ENCODE results near the gene LTO1. TPM values are rescaled to one million over a fixed set of nuclear protein-coding genes. Genes with fewer than 3 reads are reported as not detected.
A peak's percentile ranks its signal among the peaks of the same experiment; 100 is the strongest.

Gene LTO1
- total RNA-seq, 4 donors from 2014 or later = 15.2 to 69.2 (median 27.2) TPM

DNA sequence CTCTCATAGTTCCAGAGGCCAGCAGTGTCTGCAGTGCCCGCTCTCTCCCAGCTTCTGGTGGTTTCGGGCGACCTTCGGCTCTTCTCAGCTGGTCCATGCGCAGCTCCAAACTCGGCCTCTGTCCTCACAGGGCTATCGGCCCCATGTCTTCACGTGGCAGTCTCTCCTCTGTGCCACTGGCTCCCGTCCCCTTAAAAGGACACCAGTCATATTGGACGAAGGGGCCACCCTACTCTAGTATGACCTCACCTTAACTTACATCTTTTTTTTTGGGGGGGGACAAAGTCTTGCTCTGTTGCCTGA is 13.8 kb downstream of the LTO1 start:
- no peak overlapping the region for H3K4me3 ChIP-seq (ENCODE audit: low read depth, poor library complexity, severe bottlenecking)
- intact Hi-C loops (cut with DNase I; ENCODE audit: low total_unique reads) = no loop called here
- no peak for TF ChIP-seq POLR2A (IDR thresholded peaks at IDR 0.05)
- TF ChIP-seq, protein P1, sequence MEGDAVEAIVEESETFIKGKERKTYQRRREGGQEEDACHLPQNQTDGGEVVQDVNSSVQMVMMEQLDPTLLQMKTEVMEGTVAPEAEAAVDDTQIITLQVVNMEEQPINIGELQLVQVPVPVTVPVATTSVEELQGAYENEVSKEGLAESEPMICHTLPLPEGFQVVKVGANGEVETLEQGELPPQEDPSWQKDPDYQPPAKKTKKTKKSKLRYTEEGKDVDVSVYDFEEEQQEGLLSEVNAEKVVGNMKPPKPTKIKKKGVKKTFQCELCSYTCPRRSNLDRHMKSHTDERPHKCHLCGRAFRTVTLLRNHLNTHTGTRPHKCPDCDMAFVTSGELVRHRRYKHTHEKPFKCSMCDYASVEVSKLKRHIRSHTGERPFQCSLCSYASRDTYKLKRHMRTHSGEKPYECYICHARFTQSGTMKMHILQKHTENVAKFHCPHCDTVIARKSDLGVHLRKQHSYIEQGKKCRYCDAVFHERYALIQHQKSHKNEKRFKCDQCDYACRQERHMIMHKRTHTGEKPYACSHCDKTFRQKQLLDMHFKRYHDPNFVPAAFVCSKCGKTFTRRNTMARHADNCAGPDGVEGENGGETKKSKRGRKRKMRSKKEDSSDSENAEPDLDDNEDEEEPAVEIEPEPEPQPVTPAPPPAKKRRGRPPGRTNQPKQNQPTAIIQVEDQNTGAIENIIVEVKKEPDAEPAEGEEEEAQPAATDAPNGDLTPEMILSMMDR (IDR thresholded peaks at IDR 0.05) = no peak
- DNase-seq (ENCODE audit: low spot score in 2 of 2) = no peak
- WGBS, 2 donors = 72 to 80% methylated on average over 10 of the region's 10 CpGs

DNA sequence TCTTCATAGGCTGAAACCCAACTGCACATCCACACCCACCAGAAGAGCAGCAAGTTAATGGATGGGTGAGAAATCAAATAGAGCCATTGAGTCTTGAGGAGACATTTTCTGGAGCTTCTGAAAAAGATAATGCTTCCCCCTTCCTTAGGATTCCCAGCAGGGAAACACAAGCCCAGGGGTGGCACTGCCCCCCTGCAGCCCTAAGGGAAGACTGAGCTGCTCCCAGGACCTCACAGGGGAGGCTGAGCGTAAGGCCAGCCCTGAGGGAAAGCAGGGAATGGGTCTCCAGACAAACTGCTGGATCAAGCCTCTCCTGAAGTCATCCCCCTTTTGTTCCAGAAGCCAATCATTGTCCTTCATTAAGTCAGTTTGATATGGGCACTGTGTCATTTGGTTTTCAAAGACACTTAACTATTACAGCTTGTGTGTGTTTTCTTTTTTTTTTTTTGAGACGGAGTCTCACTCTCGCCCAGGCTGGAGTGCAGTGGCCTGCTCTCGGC is 15.1 kb downstream of the LTO1 start:
- DNase-seq (ENCODE audit: low spot score in 2 of 2) = no peak
- 93% methylated on average over 4 of the region's 4 CpGs for WGBS, 2 donors
- intact Hi-C loops (cut with DNase I; ENCODE audit: low total_unique reads) = no loop called here
- H3K4me3 ChIP-seq (ENCODE audit: low read depth, poor library complexity, severe bottlenecking) = no peak overlapping the region
- no peak for TF ChIP-seq POLR2A (IDR thresholded peaks at IDR 0.05)
- TF ChIP-seq, protein P1 (IDR thresholded peaks at IDR 0.05) = no peak

DNA sequence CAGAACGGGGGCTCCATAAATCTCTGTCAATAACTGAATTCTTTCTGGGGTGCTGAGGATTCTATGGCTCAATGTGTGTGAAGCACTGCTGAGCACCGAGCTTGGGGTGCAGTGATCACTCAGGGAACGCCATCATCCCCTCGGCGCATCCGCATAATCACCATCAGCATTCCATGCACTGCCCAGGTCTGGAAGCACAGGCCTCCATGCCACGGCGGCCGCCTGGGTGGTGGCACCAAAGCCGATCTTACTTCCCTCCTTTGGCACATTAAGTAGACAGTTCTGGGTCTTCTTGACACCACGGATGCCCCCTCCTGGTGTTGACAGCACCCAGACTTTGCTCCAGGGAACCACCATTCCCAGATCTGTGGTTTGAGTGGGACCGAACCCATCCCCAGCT is 15.6 kb downstream of the LTO1 start:
- no peak overlapping the region for H3K4me3 ChIP-seq (ENCODE audit: low read depth, poor library complexity, severe bottlenecking)
- intact Hi-C loops (cut with DNase I; ENCODE audit: low total_unique reads) = no loop called here
- TF ChIP-seq POLR2A (IDR thresholded peaks at IDR 0.05) = no peak
- TF ChIP-seq, protein P1 (IDR thresholded peaks at IDR 0.05) = no peak
- DNase-seq (ENCODE audit: low spot score in 2 of 2) = no peak
- WGBS, 2 donors = 90 to 92% methylated on average over 12 of the region's 12 CpGs

DNA sequence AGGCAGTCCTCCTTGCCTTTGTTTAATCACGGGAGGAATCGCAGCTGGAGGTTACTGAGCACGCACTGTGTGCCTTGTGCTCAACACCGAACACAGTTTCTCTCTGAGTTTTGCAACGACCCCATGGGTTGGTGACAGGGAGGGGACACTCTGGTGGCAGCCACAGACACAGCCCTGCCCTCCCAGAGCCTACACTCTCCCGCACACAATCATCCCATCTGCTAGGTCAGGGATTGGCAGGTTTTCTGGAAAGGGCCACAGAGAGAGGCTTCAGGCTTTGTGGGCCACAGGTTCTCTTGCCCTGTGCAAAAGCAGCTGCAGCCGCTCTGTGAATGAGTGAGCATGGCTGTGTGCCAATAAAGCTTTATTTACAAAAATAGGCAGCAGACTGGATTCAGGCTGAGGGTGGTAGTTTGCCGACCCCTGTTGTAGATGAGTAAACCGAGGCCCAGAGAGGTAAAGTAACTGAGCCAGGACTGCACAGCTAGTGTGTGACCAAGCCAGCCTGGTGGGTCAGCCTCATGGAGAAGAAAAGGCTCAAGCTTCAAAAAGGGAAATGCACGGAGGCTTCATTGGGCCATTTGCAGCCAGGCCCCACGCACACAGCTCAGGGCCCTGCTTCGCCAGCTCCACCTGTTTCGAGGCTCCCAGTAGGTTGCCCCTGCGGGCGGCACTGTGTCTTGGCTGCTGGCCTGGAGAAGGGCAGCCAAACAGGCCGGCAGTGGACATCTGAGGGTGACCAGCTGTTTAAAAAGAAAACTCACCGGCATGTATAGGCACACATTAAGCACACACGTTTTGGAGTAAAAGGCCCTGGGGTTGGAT is 16.3 kb downstream of the LTO1 start:
- no peak overlapping the region for H3K4me3 ChIP-seq (ENCODE audit: low read depth, poor library complexity, severe bottlenecking)
- TF ChIP-seq, protein P1 (IDR thresholded peaks at IDR 0.05) = no peak
- no peak for TF ChIP-seq POLR2A (IDR thresholded peaks at IDR 0.05)
- intact Hi-C loops (cut with DNase I; ENCODE audit: low total_unique reads) = no loop called here
- 84% methylated on average over 18 of the region's 18 CpGs for WGBS, 2 donors
- DNase-seq (ENCODE audit: low spot score in 2 of 2) = no peak

- WGBS, 2 donors = 53 to 68% methylated on average over 18 to 21 of the region's 27 CpGs
- H3K4me3 ChIP-seq (ENCODE audit: low read depth, poor library complexity, severe bottlenecking) = no peak overlapping the region
- TF ChIP-seq POLR2A (IDR thresholded peaks at IDR 0.05) = no peak
- TF ChIP-seq, protein P1 (IDR thresholded peaks at IDR 0.05) = no peak
- intact Hi-C loops (cut with DNase I; ENCODE audit: low total_unique reads) = no loop called here
- DNase-seq (ENCODE audit: low spot score in 2 of 2) = peak in 1 of 2 donors; percentile 80
Measured at GRCh38 chr11:69657911-69658625, 17.1 kb downstream of the LTO1 start.

Data from lower leg skin (tissue), 4 donors.